Prostate gland (tissue), 2 donors: Measurements from ENCODE around the gene EDARADD. TPM values are rescaled to one million over a fixed set of nuclear protein-coding genes. Genes with fewer than 3 reads are reported as not detected.
A peak's percentile ranks its signal among the peaks of the same experiment; 100 is the strongest.

Experiments used
- DNase-seq: peaks from one replicate; pipeline ENCODE4 v3.0.0-alpha.2; 2019; ENCODE audit warnings: low spot score
- H3K27ac ChIP-seq, 2 donors: fragments of 200-600 bp; sonication (generic); 2 replicates each; pipeline ENCODE4 v1.5.1; 2017 to 2019
- H3K27me3 ChIP-seq: fragments of 200-600 bp; sonication (generic); replicated peaks from 2 replicates; pipeline ENCODE4 v1.5.1; 2019; ENCODE audit not compliant: insufficient read depth
- H3K36me3 ChIP-seq, 2 donors: fragments of 200-600 bp; sonication (generic); 1 replicate in 1 of 2; 2 replicates in 1 of 2; pipeline versions ENCODE4 v1.5.1 to v1.8.1; 2017 to 2019
- H3K4me1 ChIP-seq: fragments of 200-600 bp; sonication (generic); replicated peaks from 2 replicates; pipeline ENCODE4 v1.5.1; 2019
- H3K4me3 ChIP-seq, 2 donors: fragments of 200-600 bp; sonication (generic); 2 replicates each; pipeline ENCODE4 v1.5.1; 2017 to 2019
- H3K9me3 ChIP-seq: fragments of 200-600 bp; sonication (generic); 2 replicates; pipeline ENCODE4 v1.5.1; 2017
- CTCF ChIP-seq, 4 experiments: fragments of 200-600 bp in 2 of 4; fragments of 450-650 bp in 2 of 4; sonication (generic) in 2 of 4; IDR thresholded peaks; 1 replicate in 3 of 4; 2 replicates in 1 of 4; pipeline ENCODE4 v1.5.1; 2016 to 2019; ENCODE audit warnings: antibody characterized with exemption in 4 of 4, mild to moderate bottlenecking in 2 of 4, moderate library complexity in 2 of 4
- POLR2A ChIP-seq: fragments of 450-650 bp; IDR thresholded peaks from one replicate; pipeline ENCODE4 v1.6.1; 2016; ENCODE audit warnings: antibody characterized with exemption, mild to moderate bottlenecking
- POLR2AphosphoS5 ChIP-seq: sonication (generic); formaldehyde crosslinking; IDR thresholded peaks from one replicate; pipeline ENCODE4 v1.6.1; 2017; ENCODE audit warnings: antibody characterized with exemption
- WGBS: methylation state at CpG from one replicate; pipeline ENCODE4 v1.1.5; 2018; 5-methylcytosine and 5-hydroxymethylcytosine counted together
- intact Hi-C: fragments of 100-400 bp; cut with DNase I; formaldehyde crosslinking; loops from one replicate; pipeline ENCODE4 v1.14.2; 2022
- total RNA-seq, 2 donors: library from RNA; depleted of rRNA; stranded (reverse); fragments of >200 nt; gene quantifications; one replicate each; pipeline ENCODE4 v1.1.0, GENCODE V29; 2016

Gene EDARADD
- total RNA-seq, 2 donors from 2014 or later, result 4.9 to 12.8 TPM

DNA sequence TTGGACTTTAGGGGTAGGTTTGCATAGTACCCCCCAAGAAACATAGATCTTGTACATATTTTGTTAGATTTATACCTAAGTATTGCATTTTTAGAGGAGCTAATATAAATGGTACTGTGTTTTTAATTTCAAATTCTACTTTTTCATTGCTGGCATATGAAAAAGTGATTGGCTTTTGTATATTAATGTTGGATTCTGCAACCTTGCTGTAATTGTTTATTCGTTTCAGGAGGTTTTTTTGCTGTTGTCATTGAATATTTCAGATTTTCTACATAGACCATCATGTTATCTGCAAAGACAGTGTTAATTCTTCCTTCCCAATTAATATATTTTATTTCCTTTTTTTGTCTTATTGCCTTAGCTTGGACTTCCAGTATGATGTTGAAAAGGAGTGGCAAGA, 23.0 kb upstream of the EDARADD start:
- Histone ChIP-seq H3K9me3 (no peaks in the 10 kb centered on the region), H3K4me3 (no peak overlapping the region), H3K27ac (no peak overlapping the region), H3K4me1 (no peaks in the 10 kb centered on the region), H3K27me3 (no peaks in the 10 kb centered on the region), H3K36me3 (no peaks in the 10 kb centered on the region)
- no peak for TF ChIP-seq POLR2A
- TF ChIP-seq CTCF (IDR thresholded peaks at IDR 0.05), result no peak
- no peak for TF ChIP-seq POLR2AphosphoS5
- WGBS, result 90% methylated on average over 1 of the region's 1 CpG
- DNase-seq, result no peak
- intact Hi-C loops, result no loop called here

GRCh38 chr1:236377832-236378535, 16.1 kb upstream of the EDARADD start:
- intact Hi-C loops, result no loop called here
- H3K4me1 ChIP-seq, result no peaks in the 10 kb centered on the region
- no peak overlapping the region for H3K4me3 ChIP-seq
- no peaks in the 10 kb centered on the region for H3K36me3 ChIP-seq
- no peaks in the 10 kb centered on the region for H3K27me3 ChIP-seq
- no peak overlapping the region for H3K27ac ChIP-seq
- no peak for DNase-seq
- WGBS, result 96% methylated on average over 2 of the region's 2 CpGs
- TF ChIP-seq POLR2AphosphoS5, result no peak
- TF ChIP-seq CTCF (IDR thresholded peaks at IDR 0.05), result no peak
- no peak for TF ChIP-seq POLR2A
- no peaks in the 10 kb centered on the region for H3K9me3 ChIP-seq

DNA sequence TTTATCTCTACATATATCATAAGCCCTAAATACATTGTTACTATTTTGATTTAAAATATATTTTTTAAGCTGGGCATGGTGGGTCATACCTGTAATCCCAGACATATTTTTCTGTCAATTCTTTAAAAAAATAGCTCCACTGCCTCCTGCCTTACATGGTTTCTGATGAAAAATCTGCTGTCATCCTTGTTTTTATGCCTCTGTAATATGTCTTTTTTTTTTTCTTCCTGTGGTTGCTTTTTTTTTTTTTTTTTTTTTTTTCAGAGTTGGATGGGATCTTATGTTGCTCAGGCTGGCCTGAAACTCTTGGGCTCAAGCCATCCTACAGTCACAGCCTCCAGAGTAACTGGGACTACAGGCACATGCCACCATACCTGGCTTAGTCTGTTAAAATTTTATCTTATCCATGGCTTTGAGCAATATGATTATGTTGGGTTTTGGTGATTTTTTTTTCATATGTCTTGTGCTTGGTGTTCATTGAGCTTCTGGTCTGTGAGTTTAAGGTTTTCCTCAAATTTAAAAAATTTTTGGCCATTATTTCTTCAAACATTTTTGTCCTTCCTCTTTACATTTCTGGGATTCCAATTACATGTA, 12.4 kb upstream of the EDARADD start:
- intact Hi-C loops, result no loop called here
- no peak overlapping the region for H3K27ac ChIP-seq
- H3K9me3 ChIP-seq, result no peaks in the 10 kb centered on the region
- TF ChIP-seq CTCF (IDR thresholded peaks at IDR 0.05) (no peak), POLR2AphosphoS5 (no peak), POLR2A (no peak)
- H3K36me3 ChIP-seq, result no peaks in the 10 kb centered on the region
- H3K4me3 ChIP-seq, result no peak overlapping the region
- H3K4me1 ChIP-seq, result no peaks in the 10 kb centered on the region
- DNase-seq, result no peak
- H3K27me3 ChIP-seq, result no peaks in the 10 kb centered on the region

DNA sequence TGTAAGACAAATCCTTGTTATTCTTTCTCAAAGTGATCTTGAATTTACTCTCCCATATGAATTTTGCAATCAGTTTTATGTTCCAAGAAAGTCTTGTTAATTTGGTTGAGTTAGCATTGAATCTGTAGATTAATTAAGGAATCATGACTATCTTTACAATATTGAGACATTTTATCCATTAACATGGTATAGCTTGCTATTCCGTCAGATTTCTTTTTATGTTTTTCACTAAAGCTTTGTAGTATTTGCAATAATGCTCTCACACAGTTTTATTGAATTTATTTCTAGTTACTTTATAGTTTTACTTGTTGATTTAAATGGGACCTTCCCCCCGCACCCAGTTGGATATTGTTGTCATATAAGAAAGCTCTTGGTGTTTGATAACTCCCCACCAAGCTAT, 5.8 kb upstream of the EDARADD start:
- no peak for DNase-seq
- Histone ChIP-seq H3K27ac (no peak overlapping the region), H3K4me1 (no peaks in the 10 kb centered on the region), H3K36me3 (no peaks in the 10 kb centered on the region), H3K27me3 (no peaks in the 10 kb centered on the region), H3K9me3 (no peaks in the 10 kb centered on the region), H3K4me3 (no peak overlapping the region)
- no peak for TF ChIP-seq POLR2AphosphoS5
- intact Hi-C loops, result no loop called here
- 76% methylated on average over 2 of the region's 2 CpGs for WGBS

GRCh38 chr1:236389253-236389652, 4.8 kb upstream of the EDARADD start:
- H3K4me3 ChIP-seq, result no peak overlapping the region
- 38% methylated on average over 1 of the region's 1 CpG for WGBS
- H3K4me1 ChIP-seq, result no peaks in the 10 kb centered on the region

More at GRCh38 chr1:236389253-236389652, 4.8 kb upstream of the EDARADD start:
- H3K36me3 ChIP-seq, result no peaks in the 10 kb centered on the region
- intact Hi-C loops, result no loop called here
- no peaks in the 10 kb centered on the region for H3K9me3 ChIP-seq
- TF ChIP-seq POLR2A (no peak), CTCF (IDR thresholded peaks at IDR 0.05) (no peak), POLR2AphosphoS5 (peak; percentile 86)
- peak; percentile 27 for DNase-seq
- H3K27ac ChIP-seq, result no peak overlapping the region
- H3K27me3 ChIP-seq, result no peaks in the 10 kb centered on the region
